ENCODE data around the gene FBXW2.

GRCh38 chr9:120734607-120735410 lies 58.4 kb downstream of the FBXW2 start:
- no peak for TF ChIP-seq FOXP2 (optimal IDR thresholded peaks at IDR 0.05; ENCODE audit: control extremely low read depth, extremely low read length, insufficient read depth)
- no peak for TF ChIP-seq POLR2AphosphoS5 (IDR thresholded peaks at IDR 0.05; ENCODE audit: borderline replicate concordance, low read depth, low read length)
- TF ChIP-seq EZH2 (IDR thresholded peaks at IDR 0.05): no peak
